GM12891 (cell line): ENCODE results near the gene TNFRSF11A.

Experiments
- DNase-seq: peaks from one replicate; pipeline ENCODE4 v3.0.0; 2011; ENCODE audit warnings: low spot score; ENCODE audit not compliant: insufficient read length
- FAIRE-seq: peaks from 2 replicates; lab custom pipeline; 2011; peaks lifted over from hg19 to GRCh38; lab: Jason Lieb, UNC
- PAX5 ChIP-seq: IDR thresholded peaks from 2 replicates; pipeline ENCODE4 v1.6.1; 2011; ENCODE audit warnings: low read length, moderate library complexity, mild to moderate bottlenecking; ENCODE audit not compliant: insufficient read depth, severe bottlenecking
- POLR2A ChIP-seq: IDR thresholded peaks from 2 replicates; pipeline ENCODE4 v1.6.1; 2011; ENCODE audit warnings: low read depth, low read length, control low read depth
- POLR2AphosphoS5 ChIP-seq: IDR thresholded peaks from 2 replicates; pipeline ENCODE4 v1.6.1; 2011; ENCODE audit warnings: low read depth, low read length, control low read depth
- POU2F2 ChIP-seq: IDR thresholded peaks from 2 replicates; pipeline ENCODE4 v1.6.1; 2011; ENCODE audit warnings: low read depth, mild to moderate bottlenecking, control low read depth, low read length, moderate library complexity
- SPI1 ChIP-seq: IDR thresholded peaks from 2 replicates; pipeline ENCODE4 v1.6.1; 2011; ENCODE audit warnings: low read depth, low read length, control low read depth
- TAF1 ChIP-seq: IDR thresholded peaks from 2 replicates; pipeline ENCODE4 v1.6.1; 2011; ENCODE audit warnings: low read depth, low read length, control low read depth

TNFRSF11A gene

GRCh38 chr18:62400916-62401315, 75.8 kb downstream of the TNFRSF11A start:
- no peak for DNase-seq
- FAIRE-seq = no peak
- no peak for TF ChIP-seq TAF1

GRCh38 chr18:62402342-62402948, 77.3 kb downstream of the TNFRSF11A start:
- FAIRE-seq (no peak), DNase-seq (no peak)
- TF ChIP-seq TAF1 (no peak), POLR2A (no peak), POU2F2 (no peak), SPI1 (no peak), PAX5 (no peak), POLR2AphosphoS5 (no peak)

- TF ChIP-seq TAF1 (no peak), PAX5 (no peak), POLR2AphosphoS5 (no peak), POLR2A (no peak), SPI1 (no peak), POU2F2 (no peak)
- FAIRE-seq = no peak
Observed at GRCh38 chr18:62403120-62403519, 78.0 kb downstream of the TNFRSF11A start.

GRCh38 chr18:62404881-62405280, 79.8 kb downstream of the TNFRSF11A start:
- no peak for DNase-seq
- no peak for FAIRE-seq

More at GRCh38 chr18:62403120-62403519, 78.0 kb downstream of the TNFRSF11A start:
- no peak for DNase-seq

GRCh38 chr18:62407660-62408059, 82.5 kb downstream of the TNFRSF11A start:
- FAIRE-seq = no peak
- no peak for DNase-seq
- TF ChIP-seq POU2F2 (no peak), POLR2A (no peak)

More at GRCh38 chr18:62404881-62405280, 79.8 kb downstream of the TNFRSF11A start:
- TF ChIP-seq PAX5 (no peak), POU2F2 (no peak), POLR2AphosphoS5 (no peak), POLR2A (no peak), SPI1 (no peak)

GRCh38 chr18:62409821-62410220, 84.7 kb downstream of the TNFRSF11A start:
- FAIRE-seq (no peak), DNase-seq (no peak)
- TF ChIP-seq TAF1 (no peak), PAX5 (no peak), POLR2A (no peak)

- DNase-seq = no peak
- no peak for TF ChIP-seq SPI1
- TF ChIP-seq POLR2AphosphoS5 = no peak
- no peak for TF ChIP-seq TAF1
- TF ChIP-seq PAX5 = no peak
- no peak for TF ChIP-seq POLR2A
- TF ChIP-seq POU2F2 = no peak
- FAIRE-seq = no peak
Observed at GRCh38 chr18:62412231-62412979, 87.3 kb downstream of the TNFRSF11A start.

GRCh38 chr18:62413206-62413605, 88.1 kb downstream of the TNFRSF11A start:
- FAIRE-seq (peak; percentile 26), DNase-seq (no peak)
- TF ChIP-seq POLR2A = no peak
- no peak for TF ChIP-seq POLR2AphosphoS5
- TF ChIP-seq SPI1 = no peak
- no peak for TF ChIP-seq POU2F2
- TF ChIP-seq TAF1 = no peak
- TF ChIP-seq PAX5 = no peak

GRCh38 chr18:62418258-62418657, 93.1 kb downstream of the TNFRSF11A start:
- TF ChIP-seq PAX5 = peak; percentile 62
- no peak for TF ChIP-seq SPI1
- no peak for FAIRE-seq

GRCh38 chr18:62420151-62420512, 95.0 kb downstream of the TNFRSF11A start:
- FAIRE-seq = no peak
- TF ChIP-seq POU2F2 (no peak), POLR2AphosphoS5 (no peak), TAF1 (no peak), SPI1 (no peak)
- DNase-seq = no peak

More at GRCh38 chr18:62418258-62418657, 93.1 kb downstream of the TNFRSF11A start:
- no peak for DNase-seq
